GM18858 (cell line): ENCODE measurements around the gene KLK1.
"Not testable (repeated sequence)": the region's sequence is repeated elsewhere in the genome, so short reads cannot be mapped to it uniquely, and the experiment has no call there.

ENCODE experiments used
- ATAC-seq: cut with Tn5 transposase; IDR thresholded peaks from one replicate; pipeline ENCODE4 v1.9.1; 2021; ENCODE audit not compliant: unreplicated experiment

Gene KLK1

DNA sequence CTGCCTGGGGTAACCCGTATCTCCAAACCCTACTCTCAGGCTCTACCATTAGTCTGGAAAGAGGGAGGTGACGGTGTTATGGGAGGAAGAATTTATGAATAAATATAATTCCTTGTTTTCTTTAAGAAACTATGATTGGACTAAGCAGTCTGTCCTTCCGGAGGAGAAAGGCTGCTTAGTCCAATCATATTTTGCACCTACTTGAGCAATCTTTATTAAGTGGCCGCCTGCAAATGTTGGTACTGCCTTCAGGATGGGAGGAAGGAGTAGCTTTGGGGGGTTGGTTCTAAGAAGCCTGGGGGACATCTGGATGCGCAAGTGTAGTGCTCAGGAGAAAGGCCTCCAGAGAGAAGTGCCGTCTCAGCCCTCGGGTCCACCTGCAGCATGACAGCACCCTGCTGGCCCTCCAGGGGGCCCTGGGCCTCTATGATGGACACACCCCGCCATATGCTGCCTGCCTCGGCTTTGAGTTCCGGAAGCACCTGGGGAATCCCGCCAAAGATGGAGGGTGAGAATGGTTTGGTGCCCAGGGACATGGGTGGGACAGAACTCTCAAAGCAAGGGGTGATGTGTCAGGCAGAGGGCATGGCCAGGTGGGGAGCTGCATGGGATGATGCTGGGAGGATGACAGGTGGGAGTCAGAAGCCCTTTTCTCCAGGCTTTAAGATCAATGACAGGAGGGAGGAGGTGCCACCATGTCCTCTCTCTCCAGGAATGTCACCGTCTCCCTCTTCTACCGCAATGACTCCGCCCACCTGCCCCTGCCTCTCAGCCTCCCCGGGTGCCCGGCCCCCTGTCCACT is 29.3 kb downstream of the KLK1 start:
- ATAC-seq = no peak

DNA sequence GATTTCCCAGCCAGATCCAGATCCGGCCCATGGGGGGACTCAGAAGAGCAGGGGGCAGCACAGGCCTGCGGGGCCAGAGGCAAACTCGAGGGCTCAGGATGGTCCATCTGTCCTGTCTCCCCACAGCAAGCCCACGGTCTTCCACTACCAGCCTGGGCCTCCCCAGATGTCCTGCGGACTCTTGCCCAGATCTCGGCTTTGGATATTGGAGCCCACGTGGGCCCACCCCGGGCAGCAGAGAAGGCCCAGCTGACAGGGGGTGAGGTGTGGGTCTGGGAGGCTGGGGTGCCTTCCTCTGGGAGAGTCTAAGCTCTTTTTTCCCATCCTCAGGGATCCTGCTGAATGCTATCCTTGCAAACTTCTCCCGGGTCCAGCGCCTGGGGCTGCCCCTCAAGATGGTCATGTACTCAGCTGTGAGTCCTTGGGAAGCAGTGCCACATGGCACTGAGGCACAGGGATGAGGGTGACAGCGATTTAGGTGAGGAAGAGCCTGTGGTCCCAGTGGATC is 30.0 kb downstream of the KLK1 start:
- ATAC-seq = no peak

DNA sequence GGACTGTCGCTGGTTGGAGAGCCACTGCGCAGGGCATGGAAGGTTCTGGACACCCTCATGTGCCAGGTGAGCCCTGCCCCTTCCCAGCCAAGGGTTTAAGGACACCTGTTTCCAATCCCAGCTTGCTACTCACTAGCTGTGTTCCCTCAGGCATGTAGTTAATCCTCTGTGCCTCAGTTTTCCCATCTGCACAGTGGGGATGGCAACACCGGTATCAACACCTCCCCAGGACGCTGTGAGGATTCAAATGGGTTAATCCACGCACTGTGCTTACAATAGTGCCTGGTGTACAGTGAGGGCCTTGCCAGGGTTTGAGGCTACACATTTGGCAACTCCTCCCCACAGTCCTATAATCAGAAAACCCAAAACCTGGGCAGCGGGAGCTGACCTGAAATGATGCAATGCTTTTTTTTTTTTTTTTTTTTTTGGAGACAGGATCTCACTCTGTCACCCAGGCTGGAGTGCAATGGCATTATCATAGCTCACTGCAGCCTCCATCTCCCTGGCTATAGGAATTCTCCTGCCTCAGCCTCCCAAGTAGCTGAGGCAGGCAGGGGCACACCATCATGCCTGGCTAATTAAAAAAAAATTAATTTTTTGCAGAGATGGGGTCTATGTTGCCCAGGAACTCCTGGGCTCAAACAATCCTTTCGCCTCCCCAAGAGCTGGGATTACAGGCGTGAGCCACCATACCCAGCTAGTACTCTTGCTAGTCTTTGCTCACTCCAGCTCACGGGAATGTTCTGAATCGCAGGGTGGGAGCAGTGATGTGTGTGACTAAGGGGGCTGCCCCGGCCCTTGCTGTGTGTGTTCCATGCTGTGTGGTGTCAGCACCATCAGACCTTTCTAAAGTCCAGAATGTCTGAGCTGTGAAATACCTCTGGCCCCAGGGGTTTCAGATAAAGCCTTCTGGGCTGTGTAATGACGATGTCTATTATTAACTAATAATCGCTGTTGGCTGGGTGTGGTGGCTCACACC is 31.0 kb downstream of the KLK1 start:
- no peak for ATAC-seq

DNA sequence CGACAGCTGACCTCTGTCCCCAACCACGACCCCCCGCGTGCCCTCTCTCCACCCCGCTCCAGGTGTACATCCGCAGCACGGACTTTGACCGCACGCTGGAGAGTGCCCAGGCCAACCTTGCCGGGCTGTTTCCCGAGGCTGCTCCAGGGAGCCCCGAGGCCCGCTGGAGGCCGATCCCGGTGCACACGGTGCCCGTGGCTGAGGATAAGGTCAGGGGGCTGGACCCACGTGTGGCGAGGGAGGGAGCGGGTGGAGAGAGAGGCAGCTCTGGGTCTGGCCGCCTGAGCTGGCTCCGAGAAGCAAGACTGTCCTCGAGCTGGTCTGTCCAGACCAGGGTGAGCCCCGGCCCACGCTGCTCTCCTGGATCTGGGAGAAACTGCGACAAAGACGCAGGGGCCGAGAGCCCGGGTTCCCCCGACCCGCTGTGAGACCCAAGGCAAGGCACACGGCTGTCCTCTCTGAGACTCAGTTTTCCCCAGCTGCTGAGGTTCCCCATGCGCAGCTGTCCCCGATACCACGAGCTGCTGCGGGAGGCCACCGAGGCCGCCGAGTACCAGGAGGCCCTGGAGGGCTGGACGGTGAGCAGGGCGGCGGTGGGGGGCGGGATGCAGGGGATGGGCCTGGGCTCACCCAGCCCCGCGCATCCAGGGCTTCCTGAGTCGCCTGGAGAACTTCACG is 31.9 kb downstream of the KLK1 start:
- ATAC-seq = no peak

DNA sequence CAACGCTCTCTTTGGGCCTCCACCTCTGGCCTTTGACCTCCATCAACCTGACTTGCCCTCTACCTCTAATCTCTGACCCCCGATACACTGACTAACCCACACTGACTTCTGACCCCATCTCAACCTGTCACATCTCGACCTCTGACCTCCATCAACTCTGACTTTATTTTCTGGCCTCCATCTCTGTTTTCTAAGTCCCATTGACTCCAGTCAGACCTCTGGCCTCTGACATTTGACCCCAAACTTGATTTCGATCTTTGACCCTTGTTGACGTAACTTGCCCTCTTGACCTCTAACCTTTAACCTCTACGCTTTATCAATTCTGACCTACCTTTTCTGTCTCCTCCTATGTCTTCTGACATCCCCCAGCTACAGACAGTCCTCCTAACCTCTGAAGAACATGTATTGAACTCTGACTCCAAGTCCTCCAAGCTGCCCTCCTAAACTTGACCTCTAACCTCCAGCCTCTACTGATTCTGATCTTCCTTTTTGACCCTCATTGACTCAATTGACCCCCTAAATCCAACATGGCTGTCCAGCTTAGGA is 32.6 kb downstream of the KLK1 start:
- no peak for ATAC-seq

DNA sequence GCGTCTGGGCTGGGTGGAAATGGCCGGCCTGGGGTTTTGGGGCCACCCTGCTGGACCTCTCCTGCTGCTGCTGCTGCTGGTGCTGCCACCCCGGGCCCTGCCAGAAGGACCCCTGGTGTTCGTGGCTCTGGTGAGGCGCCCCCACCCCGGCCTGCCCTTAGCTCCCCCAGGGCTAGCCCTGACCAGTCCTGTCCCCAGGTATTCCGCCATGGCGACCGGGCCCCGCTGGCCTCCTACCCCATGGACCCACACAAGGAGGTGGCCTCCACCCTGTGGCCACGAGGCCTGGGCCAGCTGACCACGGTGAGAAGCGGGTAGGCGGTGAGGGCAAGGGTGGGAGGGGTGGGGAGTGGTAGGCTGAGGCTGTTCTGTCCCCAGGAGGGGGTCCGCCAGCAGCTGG is 33.2 kb downstream of the KLK1 start, which contains the start of gene ACP4:
Gene ACP4 (plus strand): TSS at position 20 of the 400 bp plus-strand sequence. CDS start 0 bp downstream, at position 20.
- ATAC-seq = no peak

DNA sequence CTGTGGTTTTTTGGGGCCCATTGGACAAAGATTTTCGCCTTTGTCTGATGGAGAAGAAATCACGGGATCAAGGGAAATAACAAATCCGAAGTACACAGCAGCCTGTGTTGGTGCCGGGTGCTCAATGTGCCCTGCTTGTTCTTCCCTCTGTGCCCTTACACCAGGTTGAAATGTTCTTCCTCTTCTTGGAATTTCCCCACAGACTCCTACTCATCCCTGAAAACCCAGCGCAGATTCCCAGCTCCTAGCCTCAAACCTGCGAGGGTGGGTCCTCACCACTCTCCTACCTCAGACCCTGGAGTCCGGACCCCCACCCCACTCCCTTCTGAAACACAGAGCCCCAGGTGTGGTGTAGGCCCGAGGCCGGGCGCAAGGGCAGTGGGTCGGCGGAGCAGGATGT is 38.3 kb downstream of the KLK1 start:
- no peak for ATAC-seq

DNA sequence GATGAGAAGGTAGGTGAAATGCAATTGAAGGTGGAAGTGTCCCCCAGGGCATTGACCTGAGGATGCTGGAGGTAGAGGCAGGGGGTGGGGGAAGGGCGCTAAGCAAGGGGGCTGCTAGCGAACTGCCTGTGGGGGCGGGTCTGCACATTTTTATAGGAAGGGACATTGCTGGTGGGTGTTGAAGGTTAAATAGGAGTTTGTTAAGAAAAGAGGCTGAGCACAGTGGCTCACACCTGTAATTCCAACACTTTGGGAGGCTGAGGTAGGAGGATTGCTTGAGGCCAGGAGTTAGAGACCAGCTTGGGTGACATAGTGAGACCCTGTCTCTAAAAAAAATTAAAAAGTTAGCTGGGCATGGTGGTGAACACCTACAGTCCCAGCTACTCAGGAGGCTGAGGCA is 38.9 kb downstream of the KLK1 start:
- no peak for ATAC-seq

DNA sequence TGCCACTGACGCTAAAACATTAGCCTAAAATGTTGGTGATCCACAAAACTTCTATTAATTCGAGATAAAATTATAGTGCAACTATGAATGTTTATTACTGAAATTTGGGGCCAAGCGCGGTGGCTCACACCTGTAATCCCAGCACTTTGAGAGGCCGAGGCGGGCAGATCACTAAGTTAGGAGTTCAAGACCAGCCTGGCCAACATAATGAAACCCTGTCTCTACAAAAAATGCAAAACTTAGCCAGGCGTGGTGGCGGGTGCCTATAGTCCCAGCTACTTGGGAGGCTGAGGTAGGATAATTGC is 39.8 kb downstream of the KLK1 start:
- not testable (repeated sequence) for ATAC-seq

DNA sequence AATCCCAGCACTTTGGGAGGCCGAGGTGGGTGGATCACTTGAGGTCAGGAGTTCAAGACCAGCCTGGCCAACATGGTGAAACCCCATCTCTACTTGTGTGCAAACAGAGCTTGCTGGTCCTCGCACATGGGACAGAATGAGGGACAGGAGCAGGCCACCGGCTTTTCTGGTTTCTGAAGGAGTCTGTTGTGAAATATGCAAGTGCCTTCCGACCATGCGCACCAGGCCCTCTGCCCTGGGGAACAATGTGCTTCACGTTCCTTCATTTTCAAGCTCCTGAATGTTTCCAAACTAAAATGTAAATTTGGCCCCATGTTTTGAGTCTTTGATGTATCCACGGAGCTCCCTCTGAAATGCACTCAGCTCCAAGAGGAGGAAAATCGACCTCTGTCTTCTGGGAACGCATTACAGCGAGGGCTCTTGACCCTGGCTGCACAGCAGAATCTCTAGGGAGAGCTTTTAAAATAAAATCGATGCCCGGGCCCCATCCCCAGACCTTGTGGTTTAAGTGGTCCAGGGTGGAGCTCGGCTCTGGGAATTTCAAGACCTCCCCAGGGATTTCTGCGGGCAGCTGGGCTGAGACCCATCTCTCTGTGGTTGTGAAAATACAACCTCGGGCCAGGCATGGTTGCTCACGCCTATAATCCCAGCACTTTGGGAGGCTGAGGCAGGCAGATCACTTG is 42.7 kb downstream of the KLK1 start:
- ATAC-seq = no peak

DNA sequence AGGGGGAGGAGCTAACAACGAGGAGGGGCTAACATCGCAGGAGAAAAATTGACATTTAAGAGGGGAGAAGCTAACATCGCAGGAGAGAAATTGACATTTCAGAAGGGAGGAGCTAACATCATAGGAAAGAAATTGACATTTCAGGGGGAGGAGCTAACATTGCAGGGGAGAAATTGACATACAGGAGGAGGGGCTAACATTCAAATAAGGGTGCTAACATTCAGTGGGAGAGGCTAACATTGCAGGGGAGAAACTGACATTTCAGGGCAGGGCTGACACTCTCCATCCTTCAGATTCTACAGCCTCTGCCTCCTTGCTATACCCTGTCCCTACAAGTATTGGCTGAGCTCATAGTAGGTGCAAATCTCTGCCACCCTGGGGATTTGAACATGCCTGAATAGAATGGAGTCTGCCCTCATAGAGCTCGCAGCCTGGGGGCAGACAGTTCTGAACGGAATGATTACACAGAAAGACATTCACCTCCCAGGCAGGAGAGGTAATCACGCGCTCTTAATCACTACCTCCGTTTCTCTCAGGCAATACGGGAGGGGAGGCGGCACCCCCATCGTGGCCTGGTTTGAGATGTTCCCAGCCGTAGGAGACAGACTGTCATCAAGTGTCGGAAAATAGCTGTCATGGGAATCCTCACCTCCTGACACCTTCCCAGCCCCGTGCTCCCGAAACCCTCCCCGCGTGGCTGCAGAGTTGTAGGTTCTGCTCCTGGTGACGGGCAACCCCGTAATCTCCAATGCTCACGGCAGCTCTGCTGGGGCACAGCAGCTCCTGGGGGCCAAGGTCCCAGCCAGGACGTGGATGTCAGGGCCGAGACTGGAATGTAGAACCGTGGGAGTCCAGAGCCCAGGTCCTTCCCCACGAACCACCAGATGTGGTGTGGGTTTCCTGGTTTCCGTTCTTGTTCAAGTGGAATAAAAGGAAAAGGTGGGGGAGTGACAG is 43.8 kb downstream of the KLK1 start:
- no peak for ATAC-seq

DNA sequence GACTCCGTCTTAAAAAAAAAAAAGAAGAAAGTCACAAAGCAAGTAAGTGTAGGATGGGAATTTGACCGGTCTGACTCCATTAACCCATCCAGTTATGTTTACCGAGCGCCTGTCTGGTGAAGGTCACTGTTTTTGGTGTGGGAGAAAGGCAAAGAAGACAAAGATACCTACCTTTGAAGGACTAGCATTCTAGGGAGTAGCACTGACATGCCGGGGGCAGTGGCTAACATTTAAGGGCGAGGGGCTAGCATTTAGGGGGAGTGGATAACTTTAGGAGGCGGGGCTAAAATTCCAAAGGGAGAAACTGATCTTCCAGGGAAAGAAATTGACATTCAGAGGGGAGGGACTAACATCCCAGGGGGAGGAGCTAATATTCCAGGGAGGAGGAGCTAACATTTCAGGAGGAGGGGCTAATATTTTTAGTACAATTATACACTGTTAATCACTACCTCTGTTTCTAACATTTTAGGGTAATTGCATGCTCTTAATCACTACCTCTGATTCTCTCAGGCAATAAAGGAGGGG is 44.6 kb downstream of the KLK1 start:
- ATAC-seq = no peak

DNA sequence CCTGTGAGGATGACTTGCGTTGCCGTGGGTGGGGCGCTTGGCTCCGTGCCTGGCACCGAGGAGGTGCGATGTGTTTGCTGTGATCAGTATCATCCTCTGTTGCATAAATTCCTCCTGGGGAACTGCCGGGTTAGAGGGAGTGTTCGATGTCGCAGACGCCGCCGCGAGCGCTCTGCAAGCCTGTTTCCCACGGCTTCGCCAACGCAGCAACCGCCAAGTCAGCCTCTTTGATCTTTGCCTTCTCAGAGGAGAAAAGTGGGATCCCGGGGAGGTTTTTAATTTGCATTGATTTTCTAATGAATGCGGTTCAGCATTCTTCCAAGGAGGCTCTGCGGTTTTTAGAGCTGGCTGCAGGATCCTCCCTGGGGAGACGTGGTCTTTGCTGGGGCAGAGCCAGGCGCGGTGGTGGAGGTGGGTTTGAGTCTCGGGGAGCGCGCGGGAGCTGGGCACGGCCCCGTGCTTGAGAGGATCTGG is 45.7 kb downstream of the KLK1 start:
- no peak for ATAC-seq

DNA sequence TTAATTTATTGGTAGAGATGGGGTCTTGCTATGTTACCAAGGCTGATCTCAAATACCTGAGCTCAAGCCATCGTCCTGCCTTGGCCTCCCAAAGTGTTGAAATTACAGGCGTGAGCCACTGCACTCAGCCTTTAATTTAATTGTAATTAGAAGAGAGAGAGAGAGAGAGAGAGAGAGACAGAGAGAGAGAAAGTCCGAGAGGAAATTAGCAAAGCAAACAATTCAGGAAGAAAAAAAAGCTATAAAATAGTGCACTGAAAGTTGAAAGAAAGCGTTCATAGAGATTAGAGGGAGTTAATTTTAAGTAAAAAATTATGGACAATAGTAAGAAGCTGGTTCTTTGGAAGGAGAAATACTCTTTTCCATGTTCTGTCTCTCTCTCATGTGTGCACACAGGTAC is 46.3 kb downstream of the KLK1 start:
- no peak for ATAC-seq

DNA sequence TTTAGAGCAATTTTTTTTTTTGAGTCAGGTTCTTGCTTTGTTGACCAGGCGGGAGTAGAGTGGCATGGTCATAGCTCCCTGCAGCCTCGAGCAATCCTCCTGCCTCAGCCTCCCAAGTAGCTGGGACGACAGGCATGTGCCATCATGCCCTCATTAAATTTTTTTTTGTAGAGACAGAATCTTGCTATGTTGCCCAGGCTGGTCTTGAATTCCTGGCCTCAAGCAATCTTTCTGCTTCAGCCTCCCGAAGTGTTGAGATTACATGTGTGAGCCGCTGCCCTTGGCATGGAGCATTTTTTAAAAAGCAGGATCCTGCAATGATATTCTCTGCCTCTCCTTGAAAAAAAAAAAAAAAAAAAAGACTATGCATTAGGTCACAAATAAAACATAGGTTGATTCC is 47.5 kb downstream of the KLK1 start:
- no peak for ATAC-seq

DNA sequence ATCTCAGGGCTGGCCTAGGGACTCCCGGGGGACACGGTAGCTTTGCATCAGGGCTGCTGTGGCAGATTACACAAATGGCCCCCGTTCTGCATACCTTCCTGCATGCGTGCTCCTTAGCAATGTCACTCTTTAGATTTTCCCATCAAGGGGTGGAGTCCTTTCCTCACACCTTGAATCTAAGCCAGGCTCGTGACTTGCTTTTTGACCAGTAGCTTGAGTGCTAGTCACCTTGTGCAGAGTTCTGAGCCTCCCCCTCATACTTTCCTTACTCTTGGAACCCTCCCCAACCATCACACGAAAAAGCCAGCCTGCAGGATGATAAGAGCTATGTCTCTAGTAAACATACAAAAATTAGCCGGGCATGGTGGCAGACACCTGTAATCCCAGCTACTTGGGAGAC is 50.1 kb downstream of the KLK1 start:
- not testable (repeated sequence) for ATAC-seq

DNA sequence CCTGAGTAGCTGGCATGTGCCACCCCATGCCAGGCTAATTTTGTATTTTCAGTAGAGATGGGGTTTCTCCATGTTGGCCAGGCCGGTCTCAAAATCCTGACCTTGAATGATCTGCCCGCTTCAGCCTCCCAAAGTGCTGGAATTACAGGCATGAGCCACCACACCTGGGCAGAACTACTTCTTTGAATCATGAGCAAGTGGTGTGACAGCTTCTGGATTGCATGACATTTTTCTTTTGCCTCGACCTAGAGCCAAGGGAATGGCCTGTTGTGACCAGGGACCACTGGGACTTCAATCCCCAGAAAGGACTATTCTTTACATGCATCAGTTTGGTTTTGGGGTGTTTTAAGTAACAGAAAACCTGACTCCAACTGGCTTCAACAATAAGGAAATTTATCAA is 50.7 kb downstream of the KLK1 start:
- not testable (repeated sequence) for ATAC-seq

DNA sequence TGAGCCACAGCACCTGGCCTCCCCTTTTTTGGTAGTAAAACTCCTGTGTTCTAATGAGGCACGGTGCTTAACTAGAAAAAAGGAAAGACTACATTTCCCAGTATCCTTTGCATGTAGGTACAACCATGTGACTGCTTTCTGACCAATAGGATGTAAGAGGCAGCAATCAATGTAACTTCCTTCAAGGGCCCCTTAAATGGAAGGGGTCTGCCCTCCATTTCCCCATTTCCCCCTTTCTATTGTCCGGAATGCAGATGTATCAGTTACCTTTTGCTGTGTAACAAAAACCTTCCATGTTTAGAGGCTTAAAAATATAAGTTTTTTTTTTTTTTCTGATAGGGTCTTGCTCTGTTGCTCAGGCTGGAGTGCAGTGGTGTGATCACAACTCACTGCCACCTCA is 51.1 kb downstream of the KLK1 start:
- ATAC-seq = no peak

DNA sequence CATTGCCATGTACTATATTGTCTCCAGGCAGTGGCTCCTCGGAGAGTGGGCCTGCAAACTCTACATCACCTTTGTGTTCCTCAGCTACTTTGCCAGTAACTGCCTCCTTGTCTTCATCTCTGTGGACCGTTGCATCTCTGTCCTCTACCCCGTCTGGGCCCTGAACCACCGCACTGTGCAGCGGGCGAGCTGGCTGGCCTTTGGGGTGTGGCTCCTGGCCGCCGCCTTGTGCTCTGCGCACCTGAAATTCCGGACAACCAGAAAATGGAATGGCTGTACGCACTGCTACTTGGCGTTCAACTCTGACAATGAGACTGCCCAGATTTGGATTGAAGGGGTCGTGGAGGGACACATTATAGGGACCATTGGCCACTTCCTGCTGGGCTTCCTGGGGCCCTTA is 52.7 kb downstream of the KLK1 start:
- ATAC-seq = no peak
